H1 (cell line): ENCODE results near the gene CCP110. TPM values are rescaled to one million over a fixed set of nuclear protein-coding genes. Genes with fewer than 3 reads are reported as not detected.

ENCODE experiments used
- NRF1 ChIP-seq: IDR thresholded peaks from 2 replicates; pipeline ENCODE4 v1.6.1; 2011; ENCODE audit warnings: mild to moderate bottlenecking, low read depth, low read length, improper control_type of control experiment
- SIRT6 ChIP-seq: IDR thresholded peaks from one replicate; pipeline ENCODE4 v1.7.1; 2012; ENCODE audit warnings: low read length, inconsistent platforms
- TAF1 ChIP-seq: IDR thresholded peaks from 2 replicates; pipeline ENCODE4 v1.6.1; 2011; ENCODE audit warnings: mild to moderate bottlenecking, low read depth, low read length
- polyA plus RNA-seq, 7 experiments: library from polyadenylated mRNA; depleted of rRNA in 3 of 7; stranded (reverse) in 5 of 7; unstranded in 2 of 7; fragments of >200 nt in 5 of 7; fragments of 200-250 nt in 2 of 7; gene quantifications; 1 replicate in 5 of 7; 2 replicates in 1 of 7; 4 replicates in 1 of 7; pipeline versions ENCODE4 v1.2.1 to v1.2.3, GENCODE V29; 2011 to 2013; ENCODE audit warnings: missing spikeins in 2 of 7, mixed read lengths in 2 of 7
- total RNA-seq: library from RNA; stranded (reverse); fragmentation: NEBNext Ultra II Directional; extraction: Animal tissue kit (Norgen Biotek cat#: 25700); gene quantifications from 2 replicates; pipeline ENCODE4 v1.2.1, GENCODE V29; 2021
- TF ChIP-seq, protein P1 (sequence below): fragments of 300-600 bp; sonication (generic); IDR thresholded peaks from 2 replicates; pipeline ENCODE4 v1.7.1; 2012; ENCODE audit warnings: low read length, moderate library complexity, mild to moderate bottlenecking, inconsistent platforms; ENCODE audit not compliant: insufficient replicate concordance
- TF ChIP-seq, protein P2 (sequence below): IDR thresholded peaks from 2 replicates; pipeline ENCODE4 v1.6.1; 2011; ENCODE audit warnings: low read length, improper control_type of control experiment

The CCP110 gene
- total and polyA plus RNA-seq, 2 of the 8 experiments (the other 6 are each of a cell fraction or from before 2014, with no cell fraction given): 3.2 to 19.8 TPM

DNA sequence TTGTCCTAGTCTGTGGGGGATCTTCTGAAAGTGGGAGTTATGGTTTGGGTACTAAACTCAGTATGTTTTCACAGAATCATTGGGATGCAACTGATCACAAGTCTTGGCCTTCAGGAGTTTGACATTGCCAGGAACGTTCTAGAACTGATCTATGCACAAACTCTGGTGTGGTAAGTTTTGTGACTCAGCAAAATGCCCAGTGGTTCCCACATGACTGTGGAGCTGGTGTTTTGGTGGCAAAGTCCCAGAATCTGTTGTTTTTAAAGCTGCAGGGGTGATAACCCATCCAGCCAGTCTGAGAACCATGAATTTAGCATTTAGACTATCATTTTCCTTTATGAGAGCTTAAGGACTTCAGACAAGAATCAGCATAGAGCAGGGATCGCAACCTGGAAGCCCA is 42.4 kb upstream of the CCP110 start (continued):
- TF ChIP-seq, protein P1, sequence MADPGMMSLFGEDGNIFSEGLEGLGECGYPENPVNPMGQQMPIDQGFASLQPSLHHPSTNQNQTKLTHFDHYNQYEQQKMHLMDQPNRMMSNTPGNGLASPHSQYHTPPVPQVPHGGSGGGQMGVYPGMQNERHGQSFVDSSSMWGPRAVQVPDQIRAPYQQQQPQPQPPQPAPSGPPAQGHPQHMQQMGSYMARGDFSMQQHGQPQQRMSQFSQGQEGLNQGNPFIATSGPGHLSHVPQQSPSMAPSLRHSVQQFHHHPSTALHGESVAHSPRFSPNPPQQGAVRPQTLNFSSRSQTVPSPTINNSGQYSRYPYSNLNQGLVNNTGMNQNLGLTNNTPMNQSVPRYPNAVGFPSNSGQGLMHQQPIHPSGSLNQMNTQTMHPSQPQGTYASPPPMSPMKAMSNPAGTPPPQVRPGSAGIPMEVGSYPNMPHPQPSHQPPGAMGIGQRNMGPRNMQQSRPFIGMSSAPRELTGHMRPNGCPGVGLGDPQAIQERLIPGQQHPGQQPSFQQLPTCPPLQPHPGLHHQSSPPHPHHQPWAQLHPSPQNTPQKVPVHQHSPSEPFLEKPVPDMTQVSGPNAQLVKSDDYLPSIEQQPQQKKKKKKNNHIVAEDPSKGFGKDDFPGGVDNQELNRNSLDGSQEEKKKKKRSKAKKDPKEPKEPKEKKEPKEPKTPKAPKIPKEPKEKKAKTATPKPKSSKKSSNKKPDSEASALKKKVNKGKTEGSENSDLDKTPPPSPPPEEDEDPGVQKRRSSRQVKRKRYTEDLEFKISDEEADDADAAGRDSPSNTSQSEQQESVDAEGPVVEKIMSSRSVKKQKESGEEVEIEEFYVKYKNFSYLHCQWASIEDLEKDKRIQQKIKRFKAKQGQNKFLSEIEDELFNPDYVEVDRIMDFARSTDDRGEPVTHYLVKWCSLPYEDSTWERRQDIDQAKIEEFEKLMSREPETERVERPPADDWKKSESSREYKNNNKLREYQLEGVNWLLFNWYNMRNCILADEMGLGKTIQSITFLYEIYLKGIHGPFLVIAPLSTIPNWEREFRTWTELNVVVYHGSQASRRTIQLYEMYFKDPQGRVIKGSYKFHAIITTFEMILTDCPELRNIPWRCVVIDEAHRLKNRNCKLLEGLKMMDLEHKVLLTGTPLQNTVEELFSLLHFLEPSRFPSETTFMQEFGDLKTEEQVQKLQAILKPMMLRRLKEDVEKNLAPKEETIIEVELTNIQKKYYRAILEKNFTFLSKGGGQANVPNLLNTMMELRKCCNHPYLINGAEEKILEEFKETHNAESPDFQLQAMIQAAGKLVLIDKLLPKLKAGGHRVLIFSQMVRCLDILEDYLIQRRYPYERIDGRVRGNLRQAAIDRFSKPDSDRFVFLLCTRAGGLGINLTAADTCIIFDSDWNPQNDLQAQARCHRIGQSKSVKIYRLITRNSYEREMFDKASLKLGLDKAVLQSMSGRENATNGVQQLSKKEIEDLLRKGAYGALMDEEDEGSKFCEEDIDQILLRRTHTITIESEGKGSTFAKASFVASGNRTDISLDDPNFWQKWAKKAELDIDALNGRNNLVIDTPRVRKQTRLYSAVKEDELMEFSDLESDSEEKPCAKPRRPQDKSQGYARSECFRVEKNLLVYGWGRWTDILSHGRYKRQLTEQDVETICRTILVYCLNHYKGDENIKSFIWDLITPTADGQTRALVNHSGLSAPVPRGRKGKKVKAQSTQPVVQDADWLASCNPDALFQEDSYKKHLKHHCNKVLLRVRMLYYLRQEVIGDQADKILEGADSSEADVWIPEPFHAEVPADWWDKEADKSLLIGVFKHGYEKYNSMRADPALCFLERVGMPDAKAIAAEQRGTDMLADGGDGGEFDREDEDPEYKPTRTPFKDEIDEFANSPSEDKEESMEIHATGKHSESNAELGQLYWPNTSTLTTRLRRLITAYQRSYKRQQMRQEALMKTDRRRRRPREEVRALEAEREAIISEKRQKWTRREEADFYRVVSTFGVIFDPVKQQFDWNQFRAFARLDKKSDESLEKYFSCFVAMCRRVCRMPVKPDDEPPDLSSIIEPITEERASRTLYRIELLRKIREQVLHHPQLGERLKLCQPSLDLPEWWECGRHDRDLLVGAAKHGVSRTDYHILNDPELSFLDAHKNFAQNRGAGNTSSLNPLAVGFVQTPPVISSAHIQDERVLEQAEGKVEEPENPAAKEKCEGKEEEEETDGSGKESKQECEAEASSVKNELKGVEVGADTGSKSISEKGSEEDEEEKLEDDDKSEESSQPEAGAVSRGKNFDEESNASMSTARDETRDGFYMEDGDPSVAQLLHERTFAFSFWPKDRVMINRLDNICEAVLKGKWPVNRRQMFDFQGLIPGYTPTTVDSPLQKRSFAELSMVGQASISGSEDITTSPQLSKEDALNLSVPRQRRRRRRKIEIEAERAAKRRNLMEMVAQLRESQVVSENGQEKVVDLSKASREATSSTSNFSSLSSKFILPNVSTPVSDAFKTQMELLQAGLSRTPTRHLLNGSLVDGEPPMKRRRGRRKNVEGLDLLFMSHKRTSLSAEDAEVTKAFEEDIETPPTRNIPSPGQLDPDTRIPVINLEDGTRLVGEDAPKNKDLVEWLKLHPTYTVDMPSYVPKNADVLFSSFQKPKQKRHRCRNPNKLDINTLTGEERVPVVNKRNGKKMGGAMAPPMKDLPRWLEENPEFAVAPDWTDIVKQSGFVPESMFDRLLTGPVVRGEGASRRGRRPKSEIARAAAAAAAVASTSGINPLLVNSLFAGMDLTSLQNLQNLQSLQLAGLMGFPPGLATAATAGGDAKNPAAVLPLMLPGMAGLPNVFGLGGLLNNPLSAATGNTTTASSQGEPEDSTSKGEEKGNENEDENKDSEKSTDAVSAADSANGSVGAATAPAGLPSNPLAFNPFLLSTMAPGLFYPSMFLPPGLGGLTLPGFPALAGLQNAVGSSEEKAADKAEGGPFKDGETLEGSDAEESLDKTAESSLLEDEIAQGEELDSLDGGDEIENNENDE: no peak
- no peak for TF ChIP-seq TAF1
- TF ChIP-seq NRF1: no peak
- TF ChIP-seq, protein P2, sequence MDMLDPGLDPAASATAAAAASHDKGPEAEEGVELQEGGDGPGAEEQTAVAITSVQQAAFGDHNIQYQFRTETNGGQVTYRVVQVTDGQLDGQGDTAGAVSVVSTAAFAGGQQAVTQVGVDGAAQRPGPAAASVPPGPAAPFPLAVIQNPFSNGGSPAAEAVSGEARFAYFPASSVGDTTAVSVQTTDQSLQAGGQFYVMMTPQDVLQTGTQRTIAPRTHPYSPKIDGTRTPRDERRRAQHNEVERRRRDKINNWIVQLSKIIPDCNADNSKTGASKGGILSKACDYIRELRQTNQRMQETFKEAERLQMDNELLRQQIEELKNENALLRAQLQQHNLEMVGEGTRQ: no peak
- TF ChIP-seq SIRT6: no peak
- TF ChIP-seq, all 59 proteins: peak for 0
